Testis (tissue), 2 donors: ENCODE measurements around the gene CRYZ.

Source experiments
- CTCF ChIP-seq, 3 experiments: fragments of 450-650 bp in 2 of 3; fragments of 200-600 bp in 1 of 3; sonication (generic) in 1 of 3; IDR thresholded peaks; one replicate each; pipeline ENCODE4 v1.5.1; 2016 to 2019; ENCODE audit warnings: antibody characterized with exemption in 3 of 3, mild to moderate bottlenecking in 2 of 3, moderate library complexity in 1 of 3
- POLR2A ChIP-seq: fragments of 450-650 bp; IDR thresholded peaks from one replicate; pipeline ENCODE4 v1.6.1; 2017; ENCODE audit warnings: antibody characterized with exemption, mild to moderate bottlenecking, moderate library complexity

- no peak for TF ChIP-seq CTCF (IDR thresholded peaks at IDR 0.05)
- TF ChIP-seq POLR2A: no peak
Observed at GRCh38 chr1:74766579-74766978, 33.7 kb upstream of the CRYZ start.
